ENCODE results near the gene MAN1A2. TPM values are rescaled to one million over a fixed set of nuclear protein-coding genes. Genes with fewer than 3 reads are reported as not detected.

Gene MAN1A2
- total and polyA plus RNA-seq, 9 of the 15 experiments (the other 6 are each of a cell fraction or from before 2014, with no cell fraction given): 4.2 to 38.4 (median 18.7) TPM

- H2AFZ ChIP-seq (ENCODE audit: low read depth, low read length): no peak overlapping the region
- peaks cover 0 to 4% of the 10 kb centered on the region in 2 experiments; a peak in 2 of 5 replicates for H3K4me1 ChIP-seq (replicated peaks in 1 of 2; ENCODE audit: control insufficient read depth in 2 of 2, insufficient read depth in 2 of 2, low read length in 2 of 2)
- BruUV-seq (replicated peaks): no TSS peak
- no peak overlapping the region for H3K9ac ChIP-seq (ENCODE audit: insufficient read depth in 1 of 2, low read depth in 2 of 2, low read length in 2 of 2)
- FAIRE-seq (no peak), ATAC-seq (no peak), DNase-seq (ENCODE audit: extremely low read depth in 1 of 4, low spot score in 3 of 4) (no peak)
- H3K79me2 ChIP-seq (ENCODE audit: control insufficient read depth, insufficient read depth, low read length): peaks cover 31% of the 10 kb centered on the region
- H3K9me1 ChIP-seq (ENCODE audit: control insufficient read depth, insufficient read depth, low read length): no peaks in the 10 kb centered on the region
- H3K4me3 ChIP-seq: no peak overlapping the region
- intact Hi-C loops (cut with micrococcal nuclease) (no loop called here), in situ Hi-C loops (cut with MboI) (no loop called here)
- no peaks in the 10 kb centered on the region for H4K20me1 ChIP-seq (replicated peaks; ENCODE audit: control insufficient read depth, insufficient read depth, low read length)
- no peaks in the 10 kb centered on the region for H3K27me3 ChIP-seq (ENCODE audit: control insufficient read depth in 2 of 2, insufficient read depth in 2 of 2, low read length in 2 of 2)
- H3K4me2 ChIP-seq (ENCODE audit: insufficient read depth, low read length): no peak overlapping the region
- H3K36me3 ChIP-seq (ENCODE audit: control insufficient read depth, insufficient read depth, low read length): peaks cover 31% of the 10 kb centered on the region; the same call in 2 of the 3 replicates
- H3K27ac ChIP-seq (ENCODE audit: extremely low read depth, low read depth, low read length): no peak overlapping the region
- H3K9me3 ChIP-seq (replicated peaks; ENCODE audit: control insufficient read depth, insufficient read depth, low read depth, low read length): peaks cover 5% of the 10 kb centered on the region
- POLR2A ChIA-PET: no interaction called here
- TF ChIP-seq, protein P1, sequence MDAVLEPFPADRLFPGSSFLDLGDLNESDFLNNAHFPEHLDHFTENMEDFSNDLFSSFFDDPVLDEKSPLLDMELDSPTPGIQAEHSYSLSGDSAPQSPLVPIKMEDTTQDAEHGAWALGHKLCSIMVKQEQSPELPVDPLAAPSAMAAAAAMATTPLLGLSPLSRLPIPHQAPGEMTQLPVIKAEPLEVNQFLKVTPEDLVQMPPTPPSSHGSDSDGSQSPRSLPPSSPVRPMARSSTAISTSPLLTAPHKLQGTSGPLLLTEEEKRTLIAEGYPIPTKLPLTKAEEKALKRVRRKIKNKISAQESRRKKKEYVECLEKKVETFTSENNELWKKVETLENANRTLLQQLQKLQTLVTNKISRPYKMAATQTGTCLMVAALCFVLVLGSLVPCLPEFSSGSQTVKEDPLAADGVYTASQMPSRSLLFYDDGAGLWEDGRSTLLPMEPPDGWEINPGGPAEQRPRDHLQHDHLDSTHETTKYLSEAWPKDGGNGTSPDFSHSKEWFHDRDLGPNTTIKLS (IDR thresholded peaks at IDR 0.05; ENCODE audit: borderline replicate concordance, low read depth): no peak
- peak; percentile 71 for TF ChIP-seq PKNOX1 (IDR thresholded peaks at IDR 0.05)
- CTCF ChIA-PET (ENCODE audit: low intra/inter-chr PET ratio): no interaction called here
Observed at GRCh38 chr1:117405042-117405441, 37.8 kb downstream of the MAN1A2 start.

- CTCF ChIA-PET (ENCODE audit: low intra/inter-chr PET ratio): interaction anchor here (0.6 kb wide), 1 partner anchor 341 kb away, joined by 3 read pairs; no protein-coding TSS in a partner anchor
- in situ Hi-C loops (cut with MboI): no loop called here
- no peak for FAIRE-seq
- TF ChIP-seq, protein P2, sequence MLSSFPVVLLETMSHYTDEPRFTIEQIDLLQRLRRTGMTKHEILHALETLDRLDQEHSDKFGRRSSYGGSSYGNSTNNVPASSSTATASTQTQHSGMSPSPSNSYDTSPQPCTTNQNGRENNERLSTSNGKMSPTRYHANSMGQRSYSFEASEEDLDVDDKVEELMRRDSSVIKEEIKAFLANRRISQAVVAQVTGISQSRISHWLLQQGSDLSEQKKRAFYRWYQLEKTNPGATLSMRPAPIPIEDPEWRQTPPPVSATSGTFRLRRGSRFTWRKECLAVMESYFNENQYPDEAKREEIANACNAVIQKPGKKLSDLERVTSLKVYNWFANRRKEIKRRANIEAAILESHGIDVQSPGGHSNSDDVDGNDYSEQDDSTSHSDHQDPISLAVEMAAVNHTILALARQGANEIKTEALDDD (IDR thresholded peaks at IDR 0.05): 0 out of 2 replicates have a peak, but pooled peaks have one; percentile 28
- TF ChIP-seq ZNF512 (tag; IDR thresholded peaks at IDR 0.05) (0 out of 2 replicates have a peak, but pooled peaks have one; percentile 15), NFE2 (IDR thresholded peaks at IDR 0.05; ENCODE audit: low read depth) (0 out of 2 replicates have a peak, but pooled peaks have one; percentile 23), BACH1 (tag; IDR thresholded peaks at IDR 0.05) (peak; percentile 49; the same call in 1 of the 2 replicates), NFE2L1 (tag; IDR thresholded peaks at IDR 0.05; ENCODE audit: borderline replicate concordance, low read depth) (peak; percentile 18; the same call in 1 of the 2 replicates), MAFG (tag; conservative IDR thresholded peaks at IDR 0.05) (peak; percentile 57; the same call in 1 of the 2 replicates), ZNF316 (IDR thresholded peaks at IDR 0.05) (peak; percentile 73), HDGF (IDR thresholded peaks at IDR 0.05) (no peak), C11orf30 (IDR thresholded peaks at IDR 0.05; ENCODE audit: low read depth) (peak; percentile 44; the same call in 1 of the 2 replicates)
Observed at GRCh38 chr1:117412472-117412871, 45.2 kb downstream of the MAN1A2 start.

More at GRCh38 chr1:117412472-117412871, 45.2 kb downstream of the MAN1A2 start:
- POLR2A ChIA-PET: interaction anchor here (1.0 kb wide), 1 partner anchor 8 kb away, joined by 3 read pairs; no protein-coding TSS in a partner anchor
- H3K9me1 ChIP-seq (ENCODE audit: control insufficient read depth, insufficient read depth, low read length): no peaks in the 10 kb centered on the region
- BruUV-seq (replicated peaks): no TSS peak
- no peak overlapping the region for H3K4me3 ChIP-seq
- peaks cover 3% of the 10 kb centered on the region; the same call in 1 of the 3 replicates for H3K36me3 ChIP-seq (ENCODE audit: control insufficient read depth, insufficient read depth, low read length)
- H3K27me3 ChIP-seq (ENCODE audit: control insufficient read depth in 2 of 2, insufficient read depth in 2 of 2, low read length in 2 of 2): no peaks in the 10 kb centered on the region
- H3K4me2 ChIP-seq (ENCODE audit: insufficient read depth, low read length): no peak overlapping the region
- no peak overlapping the region for H2AFZ ChIP-seq (ENCODE audit: low read depth, low read length)
- H3K9me3 ChIP-seq (replicated peaks; ENCODE audit: control insufficient read depth, insufficient read depth, low read depth, low read length): no peaks in the 10 kb centered on the region
- H3K4me1 ChIP-seq (replicated peaks in 1 of 2; ENCODE audit: control insufficient read depth in 2 of 2, insufficient read depth in 2 of 2, low read length in 2 of 2): peaks cover 0 to 6% of the 10 kb centered on the region in 2 experiments; a peak in 3 of 5 replicates
- no peak overlapping the region for H3K9ac ChIP-seq (ENCODE audit: insufficient read depth in 1 of 2, low read depth in 2 of 2, low read length in 2 of 2)
- DNase-seq (ENCODE audit: extremely low read depth in 1 of 4, low spot score in 3 of 4) (no peak), ATAC-seq (no peak)
- H3K27ac ChIP-seq (ENCODE audit: extremely low read depth, low read depth, low read length): no peak overlapping the region
- H3K79me2 ChIP-seq (ENCODE audit: control insufficient read depth, insufficient read depth, low read length): no peaks in the 10 kb centered on the region; the same call in 2 of the 3 replicates
- no peaks in the 10 kb centered on the region for H4K20me1 ChIP-seq (replicated peaks; ENCODE audit: control insufficient read depth, insufficient read depth, low read length)
- intact Hi-C loops (cut with micrococcal nuclease): no loop called here

Measured in K562 (cell line).